GM19043 (cell line): ENCODE results near the gene PDE9A.

ENCODE experiments used
- ATAC-seq: cut with Tn5 transposase; IDR thresholded peaks from one replicate; pipeline ENCODE4 v1.9.1; 2021; ENCODE audit warnings: low read depth; ENCODE audit not compliant: unreplicated experiment

The PDE9A gene

DNA sequence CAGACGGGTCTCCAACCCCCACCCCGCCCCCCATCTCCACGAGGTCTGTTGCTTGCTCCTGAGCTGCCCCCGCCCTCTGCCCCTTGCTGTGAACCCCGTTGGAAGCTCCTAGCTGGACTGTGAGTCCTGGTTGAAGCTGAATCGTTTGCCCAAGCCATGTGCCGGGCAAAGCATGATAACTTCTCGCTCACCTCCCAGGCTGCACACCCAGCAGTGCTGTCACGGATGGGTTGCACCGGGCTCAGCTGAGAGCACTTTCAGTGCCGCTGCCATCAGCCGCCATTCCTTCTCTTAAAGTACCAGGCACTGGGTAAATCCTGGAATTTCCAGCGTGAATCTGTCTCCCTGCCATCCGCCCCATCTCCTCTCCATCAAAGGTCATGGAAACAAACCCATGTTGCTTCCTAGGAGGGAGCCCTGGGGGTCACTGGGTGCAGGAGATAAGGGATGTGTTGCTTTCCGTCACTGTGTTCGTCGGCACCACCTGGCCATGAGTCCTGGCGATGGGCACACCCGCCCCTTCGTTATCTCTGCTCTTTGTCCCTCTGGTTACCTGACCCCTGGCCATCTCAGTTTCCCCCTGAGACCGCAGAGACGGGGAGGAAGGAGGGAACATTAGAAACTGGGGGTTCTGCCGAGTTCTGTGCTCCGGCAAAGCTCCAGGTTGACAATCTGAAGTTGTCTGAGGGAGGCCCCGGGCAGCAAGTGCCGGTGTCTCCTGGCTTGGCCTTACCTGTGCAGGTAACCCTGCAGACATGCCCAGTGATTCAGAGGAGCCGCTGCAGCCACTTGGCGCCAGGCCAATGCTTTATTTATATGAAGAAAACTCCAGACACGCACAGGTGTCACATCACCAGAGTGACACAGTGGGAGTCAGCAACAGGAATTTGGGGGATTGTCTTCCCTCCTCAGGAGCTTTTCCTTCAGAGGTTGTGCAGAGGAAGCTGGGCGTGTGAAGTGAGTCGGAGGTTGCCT is 2.7 kb downstream of the PDE9A start:
- no peak for ATAC-seq

DNA sequence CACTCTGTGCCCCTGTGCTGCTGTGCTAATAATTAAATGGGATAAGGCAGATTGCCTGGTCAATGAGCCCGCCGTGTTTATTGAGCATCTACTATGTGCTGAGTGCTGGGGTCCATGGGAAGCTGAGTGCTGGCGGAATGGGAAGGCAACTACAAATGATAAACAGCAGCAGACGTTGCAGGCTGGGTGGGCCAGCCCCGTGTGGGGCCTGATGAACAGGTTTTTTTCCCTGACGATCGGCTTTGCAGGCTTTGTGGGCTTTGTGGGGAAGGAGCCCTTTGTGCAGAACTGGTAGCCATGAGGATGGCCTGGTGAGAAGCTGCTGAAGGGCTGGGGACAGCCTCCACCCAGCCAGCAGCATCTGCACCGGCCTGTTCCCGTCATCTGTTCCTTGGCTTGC is 3.5 kb downstream of the PDE9A start:
- no peak for ATAC-seq

DNA sequence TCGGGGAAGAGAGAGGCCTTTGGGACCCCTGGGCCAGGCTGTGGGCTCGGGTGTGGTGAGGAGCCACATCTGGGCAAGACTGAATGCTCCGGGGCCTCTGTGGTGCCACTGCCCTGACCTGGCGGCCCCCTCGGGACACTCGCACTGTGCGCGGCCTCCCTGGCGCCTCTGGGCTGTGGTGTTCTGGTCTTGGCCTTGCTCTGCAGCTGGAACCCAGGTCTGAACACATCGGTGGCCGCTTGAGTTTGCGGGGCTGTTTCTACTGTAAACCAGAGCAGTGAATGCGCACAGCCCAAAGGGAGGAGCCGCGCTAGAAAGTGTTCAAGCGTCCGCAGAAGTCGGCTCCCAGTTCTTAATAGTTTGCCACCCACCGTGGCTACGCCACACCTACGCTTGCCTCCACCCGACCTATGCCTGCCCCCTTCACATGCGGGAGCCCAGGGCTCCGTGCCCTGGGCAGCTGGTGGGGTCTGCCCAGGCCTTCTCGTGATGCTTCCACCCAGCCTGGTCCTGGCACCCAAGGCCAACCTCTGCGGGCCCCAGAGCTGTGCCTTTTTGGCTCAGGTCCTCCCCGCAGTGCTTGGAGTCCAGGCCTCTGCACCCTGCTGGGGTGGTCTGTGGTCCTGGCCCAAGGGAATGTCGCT is 4.4 kb downstream of the PDE9A start:
- ATAC-seq = no peak

DNA sequence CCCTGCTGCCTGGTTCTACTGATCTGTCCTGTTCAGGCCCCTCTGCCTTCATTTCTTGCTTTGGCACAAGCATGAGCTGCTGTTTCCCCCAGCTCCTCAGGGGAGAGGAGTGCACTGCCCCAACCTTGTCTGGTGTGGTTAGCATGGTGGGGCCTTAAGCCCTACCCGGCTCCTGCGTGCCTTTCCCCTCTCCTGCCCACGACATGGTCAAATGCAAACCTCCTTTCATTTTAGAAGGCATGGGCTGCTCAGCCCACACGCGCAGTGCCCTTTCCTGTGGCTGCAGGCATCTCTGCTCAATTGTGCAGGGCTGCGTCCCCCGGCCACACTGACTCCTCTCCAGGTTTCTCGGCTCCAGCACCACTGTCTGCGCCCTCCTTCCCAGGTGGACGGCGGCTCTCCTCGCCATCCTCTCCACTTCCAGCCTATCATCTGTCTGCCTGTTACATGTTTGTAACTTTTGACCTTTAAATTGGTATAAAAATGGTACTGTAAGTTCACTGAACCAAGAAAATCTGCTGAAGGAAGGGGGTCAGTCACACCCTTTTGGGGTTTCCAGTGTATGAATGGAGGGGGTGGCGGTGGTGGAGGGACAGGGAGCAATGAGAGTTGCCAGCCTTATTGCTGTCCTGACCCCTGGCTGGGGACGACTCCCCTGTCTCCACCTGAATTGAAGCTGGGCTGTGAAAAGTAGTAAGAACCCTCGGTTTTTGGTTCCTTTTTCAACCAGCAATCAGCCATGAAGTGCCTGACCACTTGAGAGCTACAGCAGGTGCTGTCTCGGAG is 5.1 kb downstream of the PDE9A start:
- no peak for ATAC-seq

DNA sequence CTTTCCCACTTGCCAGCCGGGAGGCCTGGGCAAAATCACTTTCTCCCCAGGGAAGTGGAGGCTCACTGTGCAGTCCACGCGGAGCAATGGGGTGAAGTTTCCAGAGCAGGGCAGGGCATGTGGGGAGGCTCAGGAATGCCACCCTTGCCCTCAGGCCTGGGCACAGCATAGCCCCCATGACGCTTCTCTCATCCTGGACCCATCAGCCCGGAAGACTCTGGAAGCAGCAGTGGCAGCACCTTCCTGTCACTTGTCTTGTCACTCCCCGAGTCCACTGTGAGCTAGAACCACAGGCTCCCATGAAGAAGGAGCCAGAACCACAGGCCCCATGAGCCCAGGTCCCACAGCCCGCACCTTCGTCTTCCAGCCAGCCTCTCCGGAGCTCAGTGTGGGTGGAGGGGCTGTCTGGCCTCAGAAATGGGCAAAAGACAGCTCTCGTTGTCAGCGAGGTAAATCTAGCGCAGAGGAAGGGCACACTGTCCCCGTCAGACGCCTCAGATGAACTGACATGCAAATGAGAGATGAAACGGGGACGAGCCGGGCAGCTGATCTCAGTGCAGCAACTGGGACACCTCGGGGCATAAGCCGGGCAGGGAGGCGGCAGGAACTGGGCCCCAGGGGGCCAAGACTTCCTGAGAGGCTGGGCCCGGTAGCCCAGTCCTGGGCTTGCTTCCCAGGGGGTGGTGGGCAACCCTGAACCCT is 6.1 kb downstream of the PDE9A start:
- ATAC-seq = no peak

DNA sequence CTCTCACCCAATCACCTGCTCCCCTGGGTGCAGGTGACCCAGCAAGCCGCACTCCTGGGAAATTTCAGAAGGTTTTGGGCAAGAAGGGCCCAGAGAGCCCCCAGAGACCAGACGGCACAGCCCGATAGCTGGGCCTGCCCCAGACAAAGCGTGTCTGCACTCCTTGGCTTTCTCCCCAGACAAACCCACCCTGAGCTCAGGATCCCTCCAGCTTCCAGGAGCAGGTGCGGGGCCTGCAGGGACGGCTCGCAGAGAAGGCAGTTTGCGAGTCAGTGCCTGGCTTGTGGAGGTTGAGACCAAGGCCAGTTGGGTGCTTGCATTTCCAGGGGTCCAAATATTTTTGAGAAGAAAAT is 6.7 kb downstream of the PDE9A start:
- no peak for ATAC-seq

DNA sequence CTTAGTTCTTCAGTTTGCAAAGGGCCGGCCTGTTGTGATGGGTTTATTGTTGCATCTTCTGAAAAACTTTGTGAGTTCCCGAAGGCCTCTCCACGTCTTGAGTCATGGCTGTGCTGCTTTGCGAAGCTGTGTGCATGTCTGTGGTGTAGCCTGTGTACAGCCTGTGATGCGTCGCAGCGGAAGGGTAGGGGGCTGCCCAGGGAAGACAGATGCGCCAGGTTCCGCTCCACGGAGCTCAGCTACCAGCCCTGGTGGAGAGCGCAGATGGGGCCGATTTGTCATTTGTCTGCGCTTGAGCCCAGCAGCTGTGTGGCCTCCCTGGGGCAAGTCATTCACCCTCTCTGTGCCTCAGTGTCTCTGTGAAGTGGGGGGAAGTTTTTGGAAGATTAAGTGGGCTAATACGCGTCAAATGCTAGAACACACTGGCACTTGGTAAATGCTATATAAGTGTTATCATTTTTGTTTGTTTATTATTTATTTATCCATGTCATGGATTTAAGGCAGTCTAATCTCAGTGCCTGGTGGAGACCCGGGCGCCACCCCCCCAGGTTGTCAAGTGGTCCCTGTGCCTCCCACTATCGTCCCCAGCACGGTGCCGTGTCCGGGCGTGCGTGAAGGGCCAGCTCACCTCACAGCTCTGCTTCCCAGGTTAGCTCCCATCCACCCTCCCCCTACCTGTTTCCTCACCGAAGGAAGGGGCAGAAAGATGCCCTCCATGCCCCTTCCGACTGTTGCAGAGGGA is 8.4 kb downstream of the PDE9A start:
- ATAC-seq = no peak

DNA sequence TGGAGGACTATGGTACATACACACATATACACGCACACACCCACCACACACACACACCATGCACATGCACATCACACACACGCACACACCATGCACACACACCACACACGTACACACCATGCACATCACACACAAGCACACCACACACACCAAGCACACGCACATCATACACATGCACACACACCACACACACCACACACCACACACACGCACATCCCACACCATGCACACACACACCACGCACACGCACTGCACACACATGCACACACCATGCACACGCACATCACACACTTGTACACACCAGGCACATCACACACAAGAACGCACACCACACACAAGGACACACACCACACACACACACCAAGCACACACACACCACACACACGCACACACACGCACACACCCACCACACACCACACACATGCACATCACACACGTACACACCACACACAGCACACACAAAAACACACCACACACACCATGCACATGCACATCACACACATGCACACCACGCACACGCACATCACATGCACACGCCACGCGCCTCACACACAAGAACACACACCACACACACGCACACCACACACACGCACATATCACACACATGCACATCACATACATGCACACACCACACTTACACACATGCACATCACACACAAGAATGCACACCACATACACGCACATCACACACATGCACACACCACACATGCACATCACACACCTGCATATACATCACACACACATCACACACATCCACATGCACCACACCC is 9.2 kb downstream of the PDE9A start:
- no peak for ATAC-seq

DNA sequence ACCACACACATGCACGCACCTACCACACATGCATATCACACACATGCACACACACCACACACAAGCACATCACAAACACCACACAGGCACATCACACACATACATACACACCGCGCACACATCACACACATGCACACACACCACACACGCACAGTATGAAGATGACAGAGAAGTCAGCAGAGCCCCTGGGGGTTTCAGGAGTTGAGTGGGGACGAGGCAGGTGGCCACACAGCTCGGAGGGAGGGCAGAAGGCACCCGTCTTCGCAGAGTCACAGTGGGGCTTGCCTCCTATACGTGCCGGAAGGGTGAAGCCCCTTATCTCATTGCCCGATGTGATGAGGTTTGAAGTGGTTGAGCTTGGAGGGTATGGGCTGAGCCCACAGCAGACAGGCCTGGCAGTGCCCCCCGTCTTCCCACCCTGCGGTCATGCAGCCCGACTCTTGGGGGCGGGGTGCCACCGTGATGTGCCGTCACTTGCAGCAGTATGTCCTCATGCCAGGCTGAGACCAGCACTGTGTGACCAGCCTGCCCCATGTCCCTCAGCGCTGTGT is 9.9 kb downstream of the PDE9A start:
- no peak for ATAC-seq

DNA sequence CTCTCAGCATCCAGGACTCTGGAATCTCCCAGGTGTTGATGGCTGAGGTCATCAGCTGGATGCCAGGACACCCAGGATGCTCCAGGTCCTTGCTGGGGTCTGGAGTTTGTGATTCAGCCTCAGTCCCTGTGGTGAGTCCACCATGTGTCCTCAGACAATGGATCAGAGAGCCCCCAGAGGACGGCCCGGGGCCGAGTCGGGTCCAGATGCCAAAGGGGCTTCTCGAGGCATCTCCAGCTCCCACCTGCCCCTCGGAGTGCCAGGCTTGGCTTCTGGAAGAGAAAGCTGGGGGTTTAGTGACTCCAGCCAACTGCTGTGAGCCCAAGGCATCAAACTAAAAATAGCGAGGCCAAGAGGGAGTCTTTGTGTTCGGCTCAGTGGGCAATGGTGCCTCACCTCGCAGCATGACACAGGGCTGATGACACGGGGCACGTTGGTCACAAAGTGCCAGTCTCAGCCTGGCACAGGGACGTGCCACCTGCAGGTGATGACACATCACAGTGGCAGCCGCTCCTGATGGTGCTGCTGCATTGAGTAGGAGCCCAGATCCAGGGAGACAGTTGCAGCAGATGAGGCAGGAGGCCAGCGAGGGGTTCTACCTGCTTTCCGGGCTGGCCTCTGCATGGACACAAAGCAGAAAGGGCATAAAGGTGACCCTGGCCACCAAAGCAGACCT is 10.6 kb downstream of the PDE9A start:
- ATAC-seq = no peak

DNA sequence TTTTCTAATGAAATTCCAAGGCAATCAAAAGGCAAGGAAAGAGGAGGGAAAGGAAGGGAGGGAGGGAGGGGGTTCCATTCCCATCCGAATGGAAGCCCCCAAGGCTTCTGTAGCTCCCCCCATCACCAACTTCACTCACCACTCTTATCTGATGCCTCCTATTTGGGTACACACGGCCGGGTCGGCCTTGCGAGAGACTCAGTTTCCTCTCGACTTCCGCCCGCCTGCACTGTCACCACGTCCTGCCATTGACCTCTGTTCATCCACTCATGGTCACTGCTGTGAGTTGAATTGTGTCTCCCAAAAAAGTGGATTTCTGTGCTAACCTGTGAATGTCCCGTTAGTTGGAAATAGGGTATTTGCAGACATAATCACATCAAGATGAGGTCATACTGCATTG is 11.2 kb downstream of the PDE9A start:
- ATAC-seq = no peak

DNA sequence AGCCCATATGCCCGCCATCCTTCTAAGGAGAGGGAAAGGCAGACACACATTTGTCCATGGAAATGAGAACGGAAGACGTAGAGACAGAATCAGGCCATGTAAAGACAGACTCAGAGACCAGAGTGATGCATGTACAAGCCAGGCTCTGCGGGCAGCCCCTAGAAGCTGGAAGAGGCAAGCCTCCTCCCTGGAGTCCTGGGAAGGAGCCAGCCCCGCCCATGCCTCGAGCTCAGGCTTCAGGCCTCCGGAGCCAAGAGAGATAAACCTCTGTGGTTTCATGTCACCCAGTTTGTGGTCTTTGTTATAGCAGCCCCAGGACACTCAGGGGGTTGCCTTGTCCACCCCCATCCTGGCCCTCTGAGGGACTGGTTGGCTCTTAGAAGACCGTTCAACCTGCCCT is 11.6 kb downstream of the PDE9A start:
- ATAC-seq = no peak

DNA sequence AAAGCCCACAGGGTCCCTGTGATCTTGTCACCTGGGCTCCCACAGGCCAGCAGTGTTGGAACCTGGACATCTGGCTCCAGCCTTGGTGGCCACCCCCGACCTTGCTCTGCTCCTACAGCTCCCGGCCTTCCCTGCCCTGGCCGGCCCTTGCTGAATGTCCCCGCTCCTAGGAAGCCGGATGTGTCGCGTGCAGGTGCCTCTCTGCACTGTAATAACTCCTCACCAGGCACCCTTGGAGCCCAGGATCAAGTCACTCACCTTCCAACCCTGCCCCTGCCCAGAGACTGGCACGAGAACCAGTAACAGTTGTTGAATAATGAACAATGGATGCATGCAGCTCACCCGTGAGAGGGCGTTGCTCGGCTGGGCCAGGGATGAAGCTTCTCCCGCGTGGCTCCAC is 12.1 kb downstream of the PDE9A start:
- ATAC-seq = no peak

DNA sequence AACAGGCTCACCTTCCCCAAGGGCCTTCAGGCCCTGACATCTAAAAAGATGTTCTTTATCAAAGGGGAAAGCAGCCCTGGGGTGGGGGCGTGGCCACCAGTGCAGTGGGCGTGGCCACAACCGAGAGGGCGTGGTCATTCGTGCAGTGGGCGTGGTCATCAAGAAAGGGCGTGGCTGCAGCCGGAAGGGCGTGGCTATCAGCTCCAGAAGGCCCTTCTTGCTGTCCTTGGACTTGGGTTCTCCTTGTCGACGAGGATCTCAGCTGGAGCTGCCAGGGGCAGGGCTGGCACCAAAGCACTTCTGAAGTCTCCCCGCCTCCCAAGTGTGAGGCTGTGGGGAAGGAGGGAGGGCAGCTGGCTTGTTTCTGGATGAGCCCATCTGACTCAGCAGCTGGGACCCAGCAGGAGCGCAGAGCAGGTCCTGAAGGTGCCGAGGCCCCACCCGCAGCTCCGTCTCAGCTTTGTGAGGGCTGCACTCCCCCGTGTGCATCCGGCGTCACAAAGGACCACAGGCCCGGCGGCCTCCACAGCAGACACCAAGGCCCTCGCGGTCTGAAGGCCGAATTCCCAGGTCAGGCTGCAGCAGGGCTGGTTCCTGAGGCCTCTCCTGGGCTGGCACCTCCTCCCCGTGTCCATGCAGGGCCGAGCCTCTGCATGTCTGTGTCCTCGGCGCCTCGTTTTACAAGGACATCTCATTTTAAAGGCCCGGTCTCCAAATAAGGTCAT is 12.8 kb downstream of the PDE9A start:
- no peak for ATAC-seq

DNA sequence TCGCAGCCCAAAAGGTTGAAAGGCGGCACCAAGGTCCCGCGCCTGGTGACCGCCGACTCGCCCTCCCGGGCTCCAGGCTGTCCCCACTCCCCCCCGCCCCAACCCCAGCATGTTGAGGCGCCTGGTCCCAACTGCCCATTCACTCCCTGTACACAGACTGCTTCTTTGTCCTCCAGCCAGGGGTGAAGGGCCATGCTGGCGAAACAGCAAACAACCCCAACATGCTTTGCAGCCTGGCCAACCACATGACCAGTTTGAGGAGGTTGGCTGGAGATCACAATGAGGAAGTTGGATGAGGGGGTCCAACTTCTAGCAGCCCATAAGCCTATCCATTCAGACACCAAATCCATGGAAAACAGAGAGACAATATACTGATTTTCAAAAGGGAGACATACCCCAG is 13.5 kb downstream of the PDE9A start:
- ATAC-seq = no peak

DNA sequence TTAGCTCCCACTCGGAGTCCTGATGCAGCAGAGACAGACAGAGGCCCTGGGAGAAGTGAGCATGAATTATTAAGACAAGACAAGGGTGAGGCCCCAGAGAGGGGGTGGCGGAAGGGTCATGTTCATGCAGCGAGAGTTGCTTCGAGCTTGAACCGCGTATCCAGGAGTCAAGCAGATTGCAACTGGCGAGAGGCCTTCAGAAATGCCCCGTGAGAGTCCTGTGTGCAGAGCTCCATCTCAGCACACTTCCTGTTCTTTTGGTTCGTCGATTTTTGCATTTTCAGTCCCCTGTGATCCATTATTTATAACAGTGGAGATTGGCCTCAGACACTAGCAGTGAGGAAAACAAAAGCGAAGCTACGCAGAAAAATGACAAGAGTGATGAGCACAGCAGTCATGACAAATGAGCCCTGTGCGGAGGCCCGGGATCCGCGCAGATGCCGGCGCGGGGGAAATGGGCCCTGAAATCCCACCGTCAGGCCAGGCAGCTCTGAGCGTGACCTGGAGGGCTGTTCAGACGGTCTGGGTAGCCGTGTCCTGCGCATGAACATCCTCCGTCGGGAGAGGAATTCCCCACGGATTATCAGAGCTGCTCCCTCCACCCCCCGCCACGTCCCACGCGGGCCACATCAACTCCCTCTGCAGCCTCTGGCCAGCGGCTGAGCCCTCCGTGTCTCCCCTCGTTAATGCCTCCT is 15.0 kb downstream of the PDE9A start:
- ATAC-seq = no peak

DNA sequence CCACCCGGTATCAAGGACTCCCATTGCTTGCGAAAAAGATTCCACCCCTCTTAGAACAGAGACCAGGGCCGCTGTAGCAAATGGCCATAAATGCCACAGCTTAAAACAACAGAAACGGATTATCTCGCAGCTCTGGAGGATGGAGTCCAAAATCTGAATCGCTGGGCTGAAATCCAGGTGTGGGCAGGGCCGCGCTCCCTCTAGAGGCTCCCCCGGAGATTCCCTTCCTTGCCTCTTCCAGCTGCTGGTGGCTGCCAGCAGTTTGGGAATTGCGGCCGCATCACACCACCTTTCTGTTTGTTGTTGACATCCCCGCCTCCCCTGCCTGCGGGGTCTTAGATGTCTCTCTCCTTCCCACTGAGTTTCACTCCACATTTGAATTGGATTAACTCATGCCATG is 15.6 kb downstream of the PDE9A start:
- no peak for ATAC-seq
